ENCODE data around the gene VEZT. TPM values are rescaled to one million over a fixed set of nuclear protein-coding genes. Genes with fewer than 3 reads are reported as not detected.

VEZT gene
- total and polyA plus RNA-seq, 9 of the 15 experiments (the other 6 are each of a cell fraction or from before 2014, with no cell fraction given), result 16.1 to 61.5 (median 32.6) TPM

DNA sequence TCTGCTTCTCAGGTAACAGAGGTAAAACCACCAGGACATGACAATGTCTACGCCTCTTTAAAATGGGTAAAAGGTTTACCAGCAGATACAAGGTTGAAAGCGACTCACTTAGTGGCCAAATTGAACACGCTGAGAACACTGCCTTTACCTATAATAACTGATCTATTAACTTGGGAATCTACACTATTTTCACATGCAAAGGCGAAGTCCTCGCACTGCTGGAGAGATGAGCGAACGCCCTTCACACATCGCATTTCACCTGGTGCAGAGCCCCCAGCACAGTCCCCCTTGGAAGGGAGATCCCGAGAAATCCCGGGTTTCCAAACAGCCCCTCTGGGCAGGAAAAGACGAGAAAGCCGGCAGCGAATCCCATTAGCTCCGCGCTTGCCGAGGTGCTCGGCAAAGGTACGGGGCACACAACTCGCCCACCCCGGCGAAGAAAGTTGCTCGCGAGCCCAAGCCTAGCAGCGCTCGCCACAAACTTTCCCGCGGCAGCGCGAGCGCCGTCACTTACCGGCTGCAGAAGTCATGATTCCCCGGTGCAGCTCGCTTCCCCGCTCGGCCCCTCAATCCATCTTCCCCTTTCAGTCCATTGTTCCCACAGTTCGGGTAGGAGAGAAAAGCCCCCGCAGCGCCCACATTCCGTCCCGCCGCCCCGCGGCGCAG lies 763 bp upstream of the VEZT start (continued):
- TF ChIP-seq SIX5 (IDR thresholded peaks at IDR 0.05; ENCODE audit: borderline replicate concordance in 1 of 2, insufficient read depth in 1 of 2, low read depth in 1 of 2, low read length in 2 of 2), result no peak
- no peak for TF ChIP-seq LEF1 (IDR thresholded peaks at IDR 0.05)
- TF ChIP-seq, protein P1, sequence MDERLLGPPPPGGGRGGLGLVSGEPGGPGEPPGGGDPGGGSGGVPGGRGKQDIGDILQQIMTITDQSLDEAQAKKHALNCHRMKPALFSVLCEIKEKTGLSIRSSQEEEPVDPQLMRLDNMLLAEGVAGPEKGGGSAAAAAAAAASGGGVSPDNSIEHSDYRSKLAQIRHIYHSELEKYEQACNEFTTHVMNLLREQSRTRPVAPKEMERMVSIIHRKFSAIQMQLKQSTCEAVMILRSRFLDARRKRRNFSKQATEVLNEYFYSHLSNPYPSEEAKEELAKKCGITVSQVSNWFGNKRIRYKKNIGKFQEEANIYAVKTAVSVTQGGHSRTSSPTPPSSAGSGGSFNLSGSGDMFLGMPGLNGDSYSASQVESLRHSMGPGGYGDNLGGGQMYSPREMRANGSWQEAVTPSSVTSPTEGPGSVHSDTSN (CRISPR knock-in tag; IDR thresholded peaks at IDR 0.05; ENCODE audit: low read depth), result no peak
- TF ChIP-seq, protein P1 (tag; conservative IDR thresholded peaks at IDR 0.05; ENCODE audit: low read depth), result no peak
- TF ChIP-seq ZNF717 (CRISPR knock-in tag; IDR thresholded peaks at IDR 0.05), result no peak
- TF ChIP-seq HBP1 (CRISPR knock-in tag; IDR thresholded peaks at IDR 0.05), result no peak
- TF ChIP-seq, protein P2, sequence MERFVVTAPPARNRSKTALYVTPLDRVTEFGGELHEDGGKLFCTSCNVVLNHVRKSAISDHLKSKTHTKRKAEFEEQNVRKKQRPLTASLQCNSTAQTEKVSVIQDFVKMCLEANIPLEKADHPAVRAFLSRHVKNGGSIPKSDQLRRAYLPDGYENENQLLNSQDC (CRISPR knock-in tag; IDR thresholded peaks at IDR 0.05), result no peak
- TF ChIP-seq MCM3 (IDR thresholded peaks at IDR 0.05), result no peak
- TF ChIP-seq ZSCAN29 (IDR thresholded peaks at IDR 0.05), result no peak
- no peak for TF ChIP-seq C11orf30 (IDR thresholded peaks at IDR 0.05; ENCODE audit: low read depth)
- TF ChIP-seq, protein P3, sequence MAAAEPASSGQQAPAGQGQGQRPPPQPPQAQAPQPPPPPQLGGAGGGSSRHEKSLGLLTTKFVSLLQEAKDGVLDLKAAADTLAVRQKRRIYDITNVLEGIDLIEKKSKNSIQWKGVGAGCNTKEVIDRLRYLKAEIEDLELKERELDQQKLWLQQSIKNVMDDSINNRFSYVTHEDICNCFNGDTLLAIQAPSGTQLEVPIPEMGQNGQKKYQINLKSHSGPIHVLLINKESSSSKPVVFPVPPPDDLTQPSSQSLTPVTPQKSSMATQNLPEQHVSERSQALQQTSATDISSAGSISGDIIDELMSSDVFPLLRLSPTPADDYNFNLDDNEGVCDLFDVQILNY (CRISPR knock-in tag; IDR thresholded peaks at IDR 0.05), result no peak
- no peak for TF ChIP-seq CREBBP (IDR thresholded peaks at IDR 0.05; ENCODE audit: low read depth, low read length)
- TF ChIP-seq ZNF143 (CRISPR knock-in tag; IDR thresholded peaks at IDR 0.05), result no peak
- peak in 1 of 2 experiments; percentile 79; a peak in 1 of 4 replicates for TF ChIP-seq TEAD1 (CRISPR knock-in tag; IDR thresholded peaks at IDR 0.05)
- TF ChIP-seq KDM5B (IDR thresholded peaks at IDR 0.05; ENCODE audit: insufficient replicate concordance, low read depth, low read length), result no peak
- TF ChIP-seq, protein P4, sequence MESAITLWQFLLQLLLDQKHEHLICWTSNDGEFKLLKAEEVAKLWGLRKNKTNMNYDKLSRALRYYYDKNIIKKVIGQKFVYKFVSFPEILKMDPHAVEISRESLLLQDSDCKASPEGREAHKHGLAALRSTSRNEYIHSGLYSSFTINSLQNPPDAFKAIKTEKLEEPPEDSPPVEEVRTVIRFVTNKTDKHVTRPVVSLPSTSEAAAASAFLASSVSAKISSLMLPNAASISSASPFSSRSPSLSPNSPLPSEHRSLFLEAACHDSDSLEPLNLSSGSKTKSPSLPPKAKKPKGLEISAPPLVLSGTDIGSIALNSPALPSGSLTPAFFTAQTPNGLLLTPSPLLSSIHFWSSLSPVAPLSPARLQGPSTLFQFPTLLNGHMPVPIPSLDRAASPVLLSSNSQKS (CRISPR knock-in tag; IDR thresholded peaks at IDR 0.05), result no peak
- no peak for TF ChIP-seq ATF7 (IDR thresholded peaks at IDR 0.05)
- no peak for TF ChIP-seq ZNF699 (CRISPR knock-in tag; IDR thresholded peaks at IDR 0.05; ENCODE audit: insufficient replicate concordance)
- TF ChIP-seq PHF8 (IDR thresholded peaks at IDR 0.05; ENCODE audit: borderline replicate concordance, low read length), result peak; percentile 43; the same call in 1 of the 2 replicates
- TF ChIP-seq, protein P5, sequence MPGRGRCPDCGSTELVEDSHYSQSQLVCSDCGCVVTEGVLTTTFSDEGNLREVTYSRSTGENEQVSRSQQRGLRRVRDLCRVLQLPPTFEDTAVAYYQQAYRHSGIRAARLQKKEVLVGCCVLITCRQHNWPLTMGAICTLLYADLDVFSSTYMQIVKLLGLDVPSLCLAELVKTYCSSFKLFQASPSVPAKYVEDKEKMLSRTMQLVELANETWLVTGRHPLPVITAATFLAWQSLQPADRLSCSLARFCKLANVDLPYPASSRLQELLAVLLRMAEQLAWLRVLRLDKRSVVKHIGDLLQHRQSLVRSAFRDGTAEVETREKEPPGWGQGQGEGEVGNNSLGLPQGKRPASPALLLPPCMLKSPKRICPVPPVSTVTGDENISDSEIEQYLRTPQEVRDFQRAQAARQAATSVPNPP (IDR thresholded peaks at IDR 0.05; ENCODE audit: borderline replicate concordance, insufficient read depth, insufficient read length), result no peak

Measured in K562 (cell line).